MM.1S (cell line): ENCODE data around the gene KCNH2.

Experiments used
- DNase-seq: peaks from one replicate; pipeline ENCODE4 v3.0.0-alpha.2; 2015
- H2AFZ ChIP-seq: fragments of 300-600 bp; sonication (generic); 2 replicates; pipeline ENCODE4 v1.6.0; 2016; ENCODE audit warnings: antibody characterized with exemption, low read length
- H3F3A ChIP-seq: fragments of 300-600 bp; sonication (generic); 2 replicates; pipeline ENCODE4 v1.6.1; 2016; ENCODE audit warnings: mild to moderate bottlenecking, antibody characterized with exemption, low read length, moderate library complexity, mixed read lengths; ENCODE audit not compliant: insufficient read depth
- H3K27ac ChIP-seq: fragments of 300-600 bp; sonication (generic); 2 replicates; pipeline ENCODE4 v1.5.1; 2016; ENCODE audit warnings: mild to moderate bottlenecking, low read length
- H3K27me3 ChIP-seq: fragments of 300-600 bp; sonication (generic); replicated peaks from 2 replicates; pipeline ENCODE4 v1.6.0; 2016; ENCODE audit warnings: low read length; ENCODE audit not compliant: insufficient read depth
- H3K36me3 ChIP-seq: fragments of 300-600 bp; sonication (generic); replicated peaks from 2 replicates; pipeline ENCODE4 v1.6.1; 2016; ENCODE audit warnings: mild to moderate bottlenecking, low read length, mixed read lengths; ENCODE audit not compliant: insufficient read depth
- H3K4me1 ChIP-seq: fragments of 300-600 bp; sonication (generic); 2 replicates; pipeline ENCODE4 v1.6.1; 2016; ENCODE audit warnings: low read length, mixed read lengths
- H3K4me2 ChIP-seq: fragments of 300-600 bp; sonication (generic); 2 replicates; pipeline ENCODE4 v1.6.0; 2016; ENCODE audit warnings: low read depth, low read length
- H3K4me3 ChIP-seq: fragments of 300-600 bp; sonication (generic); 2 replicates; pipeline ENCODE4 v1.5.1; 2016; ENCODE audit warnings: low read length, mixed read lengths
- H3K79me2 ChIP-seq: fragments of 300-600 bp; sonication (generic); 2 replicates; pipeline ENCODE4 v1.6.1; 2016; ENCODE audit warnings: mixed run types, low read length, mixed read lengths
- H3K9ac ChIP-seq: fragments of 300-600 bp; sonication (generic); 2 replicates; pipeline ENCODE4 v1.6.1; 2016; ENCODE audit warnings: low read length, mixed read lengths
- H3K9me2 ChIP-seq: fragments of 300-600 bp; sonication (generic); replicated peaks from 2 replicates; pipeline ENCODE4 v1.6.1; 2016; ENCODE audit warnings: mild to moderate bottlenecking, low read length, mixed read lengths; ENCODE audit not compliant: insufficient read depth
- H3K9me3 ChIP-seq: fragments of 300-600 bp; sonication (generic); replicated peaks from 2 replicates; pipeline ENCODE4 v1.6.1; 2016; ENCODE audit warnings: mild to moderate bottlenecking, low read length, mixed read lengths; ENCODE audit not compliant: insufficient read depth
- H4K20me1 ChIP-seq: fragments of 300-600 bp; sonication (generic); 2 replicates; pipeline ENCODE4 v1.6.1; 2016; ENCODE audit warnings: mild to moderate bottlenecking, low read length, moderate library complexity, mixed read lengths; ENCODE audit not compliant: insufficient read depth
- CTCF ChIP-seq: fragments of 300-600 bp; sonication (generic); IDR thresholded peaks from 2 replicates; pipeline ENCODE4 v1.5.1; 2016; ENCODE audit warnings: antibody characterized with exemption, low read length, mixed read lengths
- EZH2 ChIP-seq: fragments of 300-600 bp; sonication (generic); optimal IDR thresholded peaks from 2 replicates; pipeline ENCODE3; 2017; ENCODE audit warnings: low read depth, mild to moderate bottlenecking, antibody characterized with exemption, low read length, mixed read lengths
- EZH2phosphoT487 ChIP-seq: fragments of 300-600 bp; sonication (generic); IDR thresholded peaks from 2 replicates; pipeline ENCODE4 v1.6.1; 2018; ENCODE audit warnings: antibody characterized with exemption, low read length

The KCNH2 gene

DNA sequence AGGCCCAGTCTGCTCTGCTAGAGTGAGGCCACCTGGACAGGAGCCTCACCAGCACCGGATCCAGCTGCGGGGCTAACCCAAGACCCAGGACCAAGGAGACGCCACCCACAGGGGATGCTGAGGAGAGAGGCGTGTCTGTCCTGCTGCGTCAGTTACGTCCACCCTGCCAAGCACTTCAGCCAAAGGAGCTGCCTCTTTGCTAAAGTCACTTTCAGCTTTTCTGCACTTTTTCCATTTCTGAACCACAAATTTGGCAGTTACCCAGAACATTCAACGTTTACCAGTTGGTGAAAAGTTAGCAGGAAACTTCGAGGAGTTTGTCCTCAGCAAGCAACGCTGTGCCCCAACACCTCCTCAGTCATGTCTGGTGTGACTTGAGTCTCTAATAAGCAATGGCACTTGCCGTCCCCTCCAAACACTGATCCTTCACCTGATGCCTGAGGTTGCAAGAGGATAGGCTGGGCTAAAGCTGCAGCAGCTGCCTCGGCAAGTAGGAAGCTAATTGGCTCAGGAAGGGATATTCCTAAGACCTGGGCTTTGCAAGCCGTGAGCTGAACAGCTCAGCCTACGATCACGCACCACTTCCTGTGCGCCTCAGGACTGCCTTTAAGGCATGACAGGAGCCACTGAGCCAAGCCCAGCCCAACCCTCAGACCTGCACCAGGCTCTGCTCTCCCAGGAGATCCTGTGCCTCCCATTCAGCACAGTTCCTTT, 40.1 kb downstream of the KCNH2 start:
- no peaks in the 10 kb centered on the region for H3K36me3 ChIP-seq
- peaks cover 3% of the 10 kb centered on the region; the same call in 1 of the 2 replicates for H3K27me3 ChIP-seq
- no peaks in the 10 kb centered on the region for H3K79me2 ChIP-seq
- H3K9me3 ChIP-seq = no peaks in the 10 kb centered on the region
- H3K4me3 ChIP-seq = no peak overlapping the region
- peaks cover 3% of the 10 kb centered on the region; the same call in 1 of the 2 replicates for H3F3A ChIP-seq
- H2AFZ ChIP-seq = no peak overlapping the region
- H4K20me1 ChIP-seq = no peaks in the 10 kb centered on the region
- peaks cover 14% of the 10 kb centered on the region for H3K4me1 ChIP-seq
- TF ChIP-seq CTCF (no peak), EZH2 (no peak), EZH2phosphoT487 (no peak)
- no peak overlapping the region for H3K9ac ChIP-seq
- no peaks in the 10 kb centered on the region for H3K9me2 ChIP-seq
- DNase-seq = no peak
- H3K27ac ChIP-seq = no peak overlapping the region
- H3K4me2 ChIP-seq = no peak overlapping the region

GRCh38 chr7:150936018-150936417, 42.1 kb downstream of the KCNH2 start:
- peaks cover 3% of the 10 kb centered on the region; the same call in 1 of the 2 replicates for H3F3A ChIP-seq
- H2AFZ ChIP-seq = no peak overlapping the region
- H3K36me3 ChIP-seq = no peaks in the 10 kb centered on the region
- DNase-seq = no peak
- no peaks in the 10 kb centered on the region for H3K9me2 ChIP-seq
- H3K9me3 ChIP-seq = no peaks in the 10 kb centered on the region
- no peaks in the 10 kb centered on the region for H3K4me1 ChIP-seq
- no peak overlapping the region for H3K4me3 ChIP-seq
- H3K79me2 ChIP-seq = no peaks in the 10 kb centered on the region
- peak overlapping the region; percentile 6; the same call in 1 of the 2 replicates for H3K4me2 ChIP-seq
- no peaks in the 10 kb centered on the region for H4K20me1 ChIP-seq
- H3K27me3 ChIP-seq = peaks cover 3% of the 10 kb centered on the region; the same call in 1 of the 2 replicates
- TF ChIP-seq CTCF (no peak), EZH2phosphoT487 (no peak), EZH2 (no peak)
- no peak overlapping the region for H3K27ac ChIP-seq
- H3K9ac ChIP-seq = no peak overlapping the region

DNA sequence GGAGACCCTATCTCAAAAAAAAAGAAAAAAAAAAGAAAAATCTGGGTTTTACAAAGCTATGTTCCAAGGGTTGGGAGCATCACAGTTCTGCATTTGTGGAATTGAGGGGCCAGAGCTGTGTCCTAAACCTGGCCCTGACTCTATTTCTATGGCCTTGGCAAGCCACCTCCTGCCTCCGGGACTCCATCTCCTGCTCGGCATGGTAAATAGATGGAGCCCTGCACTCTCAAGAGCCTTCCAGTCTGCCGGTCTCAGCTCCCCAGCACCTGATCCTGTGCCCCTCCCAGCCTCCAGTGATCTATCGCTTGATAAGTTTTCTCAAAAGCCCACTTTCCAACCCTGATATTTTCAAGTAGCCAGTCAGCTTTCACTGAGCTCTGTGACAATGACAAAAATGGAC, 43.0 kb downstream of the KCNH2 start:
- no peak overlapping the region for H3K27ac ChIP-seq
- H3K79me2 ChIP-seq = no peaks in the 10 kb centered on the region
- H3K27me3 ChIP-seq = peaks cover 3% of the 10 kb centered on the region; the same call in 1 of the 2 replicates
- peaks cover 3% of the 10 kb centered on the region; the same call in 1 of the 2 replicates for H3F3A ChIP-seq
- no peak overlapping the region for H3K4me2 ChIP-seq
- no peak overlapping the region for H3K9ac ChIP-seq
- no peaks in the 10 kb centered on the region for H3K9me2 ChIP-seq
- no peak for TF ChIP-seq EZH2phosphoT487
- no peak for TF ChIP-seq EZH2
- no peak for TF ChIP-seq CTCF
- H3K36me3 ChIP-seq = no peaks in the 10 kb centered on the region
- no peak for DNase-seq
- H4K20me1 ChIP-seq = no peaks in the 10 kb centered on the region
- H3K4me1 ChIP-seq = no peaks in the 10 kb centered on the region
- no peaks in the 10 kb centered on the region for H3K9me3 ChIP-seq
- no peak overlapping the region for H3K4me3 ChIP-seq
- H2AFZ ChIP-seq = no peak overlapping the region
